Right cardiac atrium (tissue), 5 donors: ENCODE results near the gene TLX2. TPM values are rescaled to one million over a fixed set of nuclear protein-coding genes. Genes with fewer than 3 reads are reported as not detected.
A peak's percentile ranks its signal among the peaks of the same experiment; 100 is the strongest.

Experiments
- ATAC-seq, 2 donors: fragments of 200-7000 bp; cut with Tn5 transposase; one replicate each; pipeline versions ENCODE4 v1.8.0 to v1.9.1; 2020; ENCODE audit warnings: moderate library complexity in 2 of 2, mild to moderate bottlenecking in 1 of 2
- DNase-seq, 3 donors: peaks; one replicate each; pipeline ENCODE4 v3.0.0-alpha.2; 2020
- H3K27ac ChIP-seq: one replicate; pipeline ENCODE4 v1.5.1; 2013; ENCODE audit warnings: mild to moderate bottlenecking, low read length, control low read depth, moderate library complexity
- H3K27me3 ChIP-seq: one replicate; pipeline ENCODE4 v1.6.1; 2013; ENCODE audit not compliant: control insufficient read depth, insufficient read depth
- H3K4me1 ChIP-seq: one replicate; pipeline ENCODE4 v1.6.1; 2013; ENCODE audit warnings: low read length; ENCODE audit not compliant: control insufficient read depth, insufficient read depth
- H3K4me3 ChIP-seq: one replicate; pipeline ENCODE4 v1.5.1; 2013; ENCODE audit warnings: low read length, control low read depth
- H3K9me3 ChIP-seq: one replicate; pipeline ENCODE4 v1.6.1; 2013; ENCODE audit warnings: low read length; ENCODE audit not compliant: control insufficient read depth
- WGBS: extraction: QIAGEN DNeasy Blood & Tissue Kit; methylation state at CpG from one replicate; pipeline ENCODE4 v1.1.7; 2013; 5-methylcytosine and 5-hydroxymethylcytosine counted together
- intact Hi-C, 4 donors: fragments of 100-400 bp; cut with DNase I; formaldehyde crosslinking; loops; one replicate each; pipeline versions ENCODE4 v1.11.0 to v1.14.0; 2022 to 2023
- polyA plus RNA-seq: library from polyadenylated mRNA; stranded (reverse); fragments of 200-250 nt; gene quantifications from one replicate; pipeline ENCODE4 v1.2.3, GENCODE V29; 2013
- total RNA-seq, 4 donors: library from RNA; stranded (reverse); fragmentation: NEBNext Ultra II Directional; extraction: Animal tissue kit (Norgen Biotek cat#: 25700); gene quantifications; one replicate each; pipeline ENCODE4 v1.2.1, GENCODE V29; 2021
- donor health status: healthy with polysubstance abuse.
- donor health status: DM: no; HTN: yes; CAD: no.
- donor health status: DM: no; HTN: no; CAD: no.
- donor health status: DM: no; HTN: yes; CAD: no; lungs with severe emphysema.
- donor health status: DM: yes; HTN: yes; CAD: no.

TLX2 gene
- total and polyA plus RNA-seq, 5 donors: 0.05 TPM; not detected in 4

DNA sequence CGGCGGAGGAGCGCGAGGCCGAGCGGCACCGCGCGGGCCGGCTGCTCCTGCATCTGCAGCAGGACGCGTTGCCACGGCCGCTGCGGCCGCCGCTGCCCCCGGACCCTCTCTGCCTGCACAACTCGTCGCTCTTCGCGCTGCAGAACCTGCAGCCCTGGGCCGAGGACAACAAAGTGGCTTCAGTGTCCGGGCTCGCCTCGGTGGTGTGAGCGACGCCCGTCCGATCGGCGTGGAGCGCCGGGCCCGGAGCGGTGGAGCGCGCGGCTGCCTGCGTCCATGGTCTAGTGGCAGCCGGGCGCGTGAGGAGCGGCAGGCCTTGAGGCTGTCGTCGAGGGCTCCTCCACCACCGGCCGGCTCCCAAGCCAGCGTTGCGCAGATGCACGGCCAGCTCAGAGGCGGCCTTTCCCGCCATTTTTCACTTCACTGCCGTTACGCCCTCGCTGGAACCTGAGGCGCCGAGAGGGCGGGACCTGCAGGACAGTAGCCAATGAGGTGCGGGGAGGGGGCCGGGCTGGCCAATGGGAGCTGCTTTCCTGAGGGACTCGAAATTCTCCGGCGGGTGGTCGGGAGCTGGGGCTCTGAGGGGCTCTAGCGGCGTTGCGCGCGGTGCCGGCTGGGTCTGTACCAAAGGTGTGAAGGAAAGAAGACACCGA, 1.9 kb downstream of the TLX2 start:
- H3K27me3 ChIP-seq: no peaks in the 10 kb centered on the region
- no peak overlapping the region for H3K27ac ChIP-seq
- DNase-seq: peak; percentile 69 to 89 (median 86)
- intact Hi-C loops: no loop called here
- WGBS: 2% methylated on average over 72 of the region's 72 CpGs
- ATAC-seq: peak; percentile 80 to 84
- H3K4me3 ChIP-seq: peak overlapping the region; percentile 12
- H3K4me1 ChIP-seq: peaks cover 2% of the 10 kb centered on the region
- no peaks in the 10 kb centered on the region for H3K9me3 ChIP-seq

DNA sequence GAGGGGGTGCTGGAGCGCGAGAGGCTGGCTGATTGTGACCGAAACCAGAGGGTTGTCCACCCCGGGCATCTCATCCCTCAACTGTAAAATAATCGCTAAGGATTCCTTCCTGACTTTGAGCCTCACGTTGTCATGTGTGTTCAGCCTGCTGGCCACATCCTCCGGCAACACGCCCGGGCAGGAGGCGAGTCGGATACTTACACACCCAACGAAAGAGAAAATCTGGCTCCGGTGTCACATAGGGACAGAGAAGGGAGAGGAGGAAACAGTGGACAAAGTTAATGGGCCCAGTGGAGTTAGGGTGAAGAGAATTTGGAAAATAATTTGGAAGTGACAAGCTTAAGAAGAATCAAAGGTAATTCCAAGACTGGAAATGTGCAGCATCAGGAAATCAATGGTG, 2.4 kb downstream of the TLX2 start:
- peaks cover 2% of the 10 kb centered on the region for H3K4me1 ChIP-seq
- H3K9me3 ChIP-seq: no peaks in the 10 kb centered on the region
- WGBS: 65% methylated on average over 13 of the region's 13 CpGs
- no peaks in the 10 kb centered on the region for H3K27me3 ChIP-seq
- H3K4me3 ChIP-seq: no peak overlapping the region
- no peak overlapping the region for H3K27ac ChIP-seq
- intact Hi-C loops: no loop called here
- DNase-seq: no peak
- no peak for ATAC-seq

DNA sequence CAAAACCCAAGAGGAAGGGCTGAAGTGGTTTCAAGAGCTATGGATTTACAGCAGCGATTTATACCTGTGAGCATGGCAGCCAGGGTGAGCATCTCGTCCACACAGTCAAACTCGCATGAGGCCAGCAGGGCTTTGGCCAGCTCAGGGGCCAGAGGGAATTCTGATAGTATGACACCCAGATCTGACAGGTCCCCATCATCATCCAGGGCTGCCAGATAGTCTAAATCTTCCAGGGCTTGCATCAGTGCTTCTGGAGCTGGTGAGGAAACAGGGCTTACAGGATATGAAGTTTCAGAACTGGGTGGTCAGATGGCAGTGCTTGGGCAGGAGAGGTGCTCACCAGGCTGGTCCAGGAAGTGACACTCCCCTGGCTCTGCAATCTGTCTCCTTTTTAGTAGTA, 8.3 kb downstream of the TLX2 start:
- Histone ChIP-seq H3K4me1 (no peaks in the 10 kb centered on the region), H3K9me3 (no peaks in the 10 kb centered on the region), H3K27ac (no peak overlapping the region), H3K4me3 (no peak overlapping the region), H3K27me3 (no peaks in the 10 kb centered on the region)
- intact Hi-C loops: no loop called here
- DNase-seq (no peak), ATAC-seq (no peak)
- WGBS: 72% methylated on average over 3 of the region's 3 CpGs

DNA sequence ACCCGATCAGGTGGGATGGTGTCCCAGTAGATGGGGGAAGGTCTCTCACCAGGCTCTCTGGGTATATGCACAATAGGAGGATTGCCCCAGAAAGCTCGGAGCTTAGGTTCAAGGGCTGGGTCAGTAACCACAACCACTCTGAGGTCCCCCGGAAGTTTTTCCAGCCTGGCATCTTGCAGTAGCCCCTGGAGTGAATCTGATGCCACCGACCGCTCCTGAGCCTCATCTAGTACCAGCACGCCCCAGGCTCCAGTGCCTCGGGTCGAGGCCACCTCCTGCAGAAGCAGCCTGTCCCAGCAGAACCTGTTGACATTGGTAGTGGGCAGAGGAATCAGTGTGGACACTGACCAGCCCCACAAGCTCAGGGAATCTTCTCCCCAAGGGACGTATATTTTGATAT, 9.8 kb downstream of the TLX2 start:
- H3K4me1 ChIP-seq: no peaks in the 10 kb centered on the region
- intact Hi-C loops: no loop called here
- H3K9me3 ChIP-seq: no peaks in the 10 kb centered on the region
- ATAC-seq (no peak), DNase-seq (no peak)
- no peaks in the 10 kb centered on the region for H3K27me3 ChIP-seq
- H3K27ac ChIP-seq: no peak overlapping the region
- H3K4me3 ChIP-seq: no peak overlapping the region
- WGBS: 86% methylated on average over 9 of the region's 9 CpGs

DNA sequence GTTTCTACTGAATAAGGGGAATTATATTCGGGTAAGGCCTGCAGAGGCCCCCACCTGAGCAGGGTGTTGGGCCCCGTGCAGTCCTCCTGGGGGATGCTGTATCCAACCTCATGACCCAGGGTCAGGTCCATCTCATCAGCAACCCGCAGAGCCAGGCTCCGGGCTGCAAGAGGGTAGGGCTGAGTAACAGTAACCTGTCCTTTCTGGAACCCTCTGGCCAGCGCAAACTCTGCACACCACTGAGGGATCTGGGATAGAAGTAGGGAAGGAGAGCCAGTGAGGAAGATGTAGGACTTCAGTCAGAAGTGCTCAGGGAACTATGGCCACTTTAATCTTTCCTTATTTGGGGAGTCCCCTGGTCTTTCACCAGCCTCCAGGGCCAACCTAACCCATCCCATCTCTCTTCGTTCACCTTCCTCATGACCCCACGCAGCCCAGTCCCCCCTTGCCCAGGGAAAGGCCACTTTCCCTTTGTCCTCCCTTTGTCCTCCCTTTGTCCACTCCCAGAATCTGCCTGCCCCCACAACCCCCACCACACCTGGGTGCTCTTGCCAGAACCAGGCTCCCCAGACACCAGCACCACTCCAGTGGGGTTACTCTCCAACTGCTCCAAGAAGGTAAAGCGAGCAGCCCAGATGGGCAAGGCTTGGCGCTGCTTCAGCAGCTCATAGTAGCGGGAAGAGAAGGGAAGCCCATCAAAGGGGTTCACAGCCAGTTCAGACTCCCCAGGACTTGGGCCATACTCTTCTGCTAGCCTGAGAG, 10.9 kb downstream of the TLX2 start:
- Histone ChIP-seq H3K4me1 (no peaks in the 10 kb centered on the region), H3K27ac (no peak overlapping the region), H3K9me3 (no peaks in the 10 kb centered on the region), H3K27me3 (no peaks in the 10 kb centered on the region), H3K4me3 (no peak overlapping the region)
- DNase-seq: no peak
- no peak for ATAC-seq
- WGBS: 88% methylated on average over 10 of the region's 10 CpGs
- intact Hi-C loops: no loop called here

DNA sequence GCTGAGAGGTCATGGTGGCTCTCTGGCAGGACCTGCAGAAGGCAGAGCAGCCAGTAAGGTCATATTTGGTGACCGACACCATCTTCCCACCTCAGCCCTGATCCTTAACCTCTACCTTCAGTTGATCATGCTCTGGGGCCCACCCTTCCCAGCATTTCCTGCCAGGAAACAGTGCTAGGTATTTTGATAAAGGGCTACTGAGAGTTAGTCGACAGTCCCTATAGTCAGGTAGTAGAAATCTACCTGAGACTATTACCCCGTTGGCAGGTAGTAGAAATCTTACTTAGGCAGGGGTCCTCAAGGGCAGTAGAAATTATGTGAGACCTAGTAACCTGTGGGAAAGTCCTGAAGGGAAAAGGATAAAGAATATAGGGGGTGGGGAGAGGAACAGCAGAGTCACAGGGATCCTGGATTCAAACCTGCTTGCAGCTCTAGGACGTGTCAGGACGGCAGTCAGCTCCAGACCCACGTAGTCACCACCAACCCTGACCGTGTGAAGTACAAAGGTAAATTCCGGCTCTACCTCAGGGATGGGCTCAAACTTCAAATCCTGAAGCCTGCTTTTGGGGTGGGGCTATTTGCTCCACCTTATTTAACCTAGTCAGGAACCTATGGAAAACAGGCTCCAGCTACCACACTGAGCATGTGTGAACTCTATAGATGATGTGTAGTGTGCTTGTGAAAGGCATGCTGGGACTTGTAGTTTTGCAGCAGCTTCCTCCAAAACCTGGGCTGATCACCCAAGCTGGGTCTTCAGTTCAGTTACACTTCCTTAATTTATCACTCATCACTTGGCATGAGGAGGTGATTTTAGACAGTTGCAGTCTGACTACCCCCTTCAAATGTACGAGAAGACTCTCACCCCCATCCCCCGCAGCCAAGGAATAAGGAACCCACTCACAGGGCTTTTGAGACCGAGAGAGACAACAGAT, 11.7 kb downstream of the TLX2 start, which contains the start of gene DQX1:
Gene DQX1, minus strand, starts transcription at position 515 of the 932 bp plus-strand sequence. Its CDS starts 502 bp downstream, at position 13.
- H3K9me3 ChIP-seq: no peaks in the 10 kb centered on the region
- ATAC-seq (no peak), DNase-seq (no peak)
- no peaks in the 10 kb centered on the region for H3K27me3 ChIP-seq
- intact Hi-C loops: no loop called here
- no peak within 1 kb of the TSS for H3K4me3 ChIP-seq
- H3K4me1 ChIP-seq: no peaks in the 10 kb centered on the region
- 89% methylated on average over 11 of the region's 11 CpGs for WGBS
- H3K27ac ChIP-seq: no peak within 1 kb of the TSS

DNA sequence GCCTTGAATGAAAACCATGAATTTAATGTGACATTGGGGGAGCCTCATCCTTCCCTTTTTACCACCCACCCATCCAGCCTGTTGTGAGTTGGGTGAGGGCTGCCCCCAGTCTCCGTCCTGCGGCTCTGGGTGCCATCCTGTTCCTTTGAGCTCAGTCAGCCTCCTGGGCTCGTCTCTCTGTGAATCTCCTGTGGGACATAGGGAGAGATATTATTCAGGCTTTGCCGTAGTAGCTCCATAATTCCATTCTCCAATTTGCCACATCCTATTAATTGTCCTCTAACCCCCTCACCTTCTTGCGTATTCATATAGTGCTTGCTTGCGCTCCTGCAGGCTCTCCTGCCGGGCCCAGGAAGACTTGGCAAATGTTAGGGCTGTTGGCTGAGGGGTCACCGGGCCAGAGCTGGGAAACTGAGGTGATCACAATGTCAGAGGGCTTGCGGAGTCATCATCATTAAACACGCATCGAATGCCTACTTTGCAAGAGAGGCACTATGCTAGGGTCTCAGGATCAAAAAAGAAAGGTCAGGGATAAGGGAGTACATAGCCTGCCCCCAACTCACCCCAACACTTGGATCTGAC, 12.5 kb downstream of the TLX2 start:
- H3K9me3 ChIP-seq: no peaks in the 10 kb centered on the region
- no peaks in the 10 kb centered on the region for H3K27me3 ChIP-seq
- WGBS: 98% methylated on average over 11 of the region's 11 CpGs
- intact Hi-C loops: no loop called here
- DNase-seq (no peak), ATAC-seq (no peak)
- H3K4me1 ChIP-seq: peaks cover 3% of the 10 kb centered on the region
- no peak overlapping the region for H3K4me3 ChIP-seq
- no peak overlapping the region for H3K27ac ChIP-seq

DNA sequence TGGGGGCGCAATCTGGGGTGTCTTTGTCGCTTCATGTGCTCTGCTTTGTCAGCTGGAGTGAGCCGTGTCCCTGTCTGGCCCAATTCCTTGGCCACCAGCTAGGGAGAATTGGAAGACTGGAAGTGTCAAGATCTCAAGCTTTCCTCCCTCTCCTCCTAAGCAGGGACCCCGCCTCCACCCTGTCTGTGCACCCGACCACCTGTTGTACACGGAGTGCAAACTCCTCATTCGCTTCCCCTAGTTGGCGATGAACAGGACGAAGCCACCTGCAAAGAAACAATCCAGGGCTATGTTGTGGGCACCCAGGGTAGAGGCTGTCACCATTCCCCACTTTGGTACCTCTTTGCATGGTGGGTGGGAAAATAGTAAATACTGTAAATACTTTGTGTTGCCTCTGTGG, 13.5 kb downstream of the TLX2 start:
- no peak for DNase-seq
- H3K4me3 ChIP-seq: no peak overlapping the region
- no peaks in the 10 kb centered on the region for H3K9me3 ChIP-seq
- 94% methylated on average over 9 of the region's 9 CpGs for WGBS
- H3K27me3 ChIP-seq: no peaks in the 10 kb centered on the region
- no peak for ATAC-seq
- peaks cover 3% of the 10 kb centered on the region for H3K4me1 ChIP-seq
- intact Hi-C loops: loop anchor here in 1 of 4 donors (2.0 kb wide), 1 partner anchor 45 kb away; the partner anchor contains the start of genes CCDC142 and TTC31
- no peak overlapping the region for H3K27ac ChIP-seq

DNA sequence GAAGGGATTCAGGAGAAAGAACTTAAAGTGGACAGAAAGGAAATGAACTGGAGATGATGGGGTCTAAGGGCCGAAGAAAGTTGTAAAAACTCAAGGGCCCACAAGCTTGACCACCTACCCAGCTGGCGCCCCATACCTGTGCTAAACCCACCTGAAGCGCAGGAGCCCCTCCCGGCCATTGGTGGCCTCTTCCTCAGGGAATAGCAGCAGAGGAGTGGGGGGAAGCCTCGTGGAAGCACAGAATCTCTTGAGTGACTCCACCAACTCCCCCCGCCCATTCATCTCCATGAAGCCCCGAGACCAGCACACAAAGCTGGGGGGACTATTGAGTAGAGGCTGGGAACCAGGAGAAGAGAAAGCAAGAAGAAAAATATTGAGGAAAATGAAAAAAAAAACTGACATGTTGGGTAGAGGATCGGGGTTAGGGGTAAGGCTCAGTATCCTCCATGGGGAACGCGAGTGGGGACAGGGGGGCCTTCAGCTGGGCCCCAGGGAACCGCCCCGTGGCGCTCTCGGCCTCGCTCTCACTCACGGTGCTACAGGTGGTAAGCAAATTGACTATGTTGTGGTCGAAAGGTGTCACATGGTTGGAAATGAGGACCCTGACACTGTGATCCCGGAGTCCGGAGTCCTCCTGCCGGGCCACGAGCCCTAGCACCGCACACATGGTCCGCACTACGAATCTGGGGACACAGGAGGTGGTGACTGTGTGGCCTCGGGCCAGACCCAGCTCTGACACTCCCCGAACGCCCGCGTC, 14.5 kb downstream of the TLX2 start:
- intact Hi-C loops: loop anchor here in 1 of 4 donors (2.0 kb wide), 1 partner anchor 46 kb away; the partner anchor contains the start of genes CCDC142 and TTC31
- DNase-seq (peak in 1 of 3 donors; percentile 56), ATAC-seq (peak; percentile 1 to 17)
- WGBS: 16% methylated on average over 29 of the region's 29 CpGs
- peak overlapping the region; percentile 92 for H3K4me3 ChIP-seq
- H3K9me3 ChIP-seq: no peaks in the 10 kb centered on the region
- peaks cover 3% of the 10 kb centered on the region for H3K4me1 ChIP-seq
- H3K27ac ChIP-seq: peak overlapping the region; percentile 85
- no peaks in the 10 kb centered on the region for H3K27me3 ChIP-seq
